GM12878 (cell line): ENCODE results near the gene CASQ1. TPM values are rescaled to one million over a fixed set of nuclear protein-coding genes. Genes with fewer than 3 reads are reported as not detected.

Experiments used
- CHD4 ChIP-seq: fragments of 200-600 bp; sonication (generic); IDR thresholded peaks from 2 replicates; pipeline ENCODE4 v1.6.1; 2016; ENCODE audit warnings: mild to moderate bottlenecking
- TCF12 ChIP-seq: IDR thresholded peaks from 2 replicates; pipeline ENCODE4 v1.6.1; 2011; ENCODE audit warnings: low read depth, mild to moderate bottlenecking, low read length
- polyA plus RNA-seq, 11 experiments: library from polyadenylated mRNA; depleted of rRNA in 4 of 11; unstranded in 6 of 11; stranded (reverse) in 5 of 11; fragments of >200 nt; fragmentation: Nextera tagmentation in 4 of 11; fragmentation: Illumina TruSeq in 1 of 11; extraction: Ambion mirVana in 4 of 11; extraction: Trizol in 1 of 11; gene quantifications; 1 replicate in 1 of 11; 2 replicates in 10 of 11; pipeline versions ENCODE4 v1.2.1 to v1.2.3, GENCODE V29; 2011 to 2016; ENCODE audit warnings: inconsistent platforms in 2 of 11, missing spikeins in 2 of 11, low read depth in 1 of 11
- total RNA-seq, 4 experiments: library from RNA; depleted of rRNA in 3 of 4; stranded (reverse); fragments of >200 nt in 3 of 4; fragmentation: Illumina TruSeq in 1 of 4; extraction: Trizol in 1 of 4; gene quantifications; 2 replicates each; pipeline versions ENCODE4 v1.2.1 to v1.2.3, GENCODE V29; 2013 to 2021
- TF ChIP-seq, protein P1 (sequence below): fragments of 450-650 bp; IDR thresholded peaks from 2 replicates; pipeline ENCODE4 v1.6.1; 2017; ENCODE audit warnings: borderline replicate concordance
- TF ChIP-seq, protein P2 (sequence below): fragments of 450-650 bp; IDR thresholded peaks from 2 replicates; pipeline ENCODE4 v1.6.1; 2018; ENCODE audit warnings: mild to moderate bottlenecking, low read depth, moderate library complexity; ENCODE audit not compliant: partially characterized antibody

CASQ1 gene
- total and polyA plus RNA-seq, 10 of the 15 experiments (the other 5 are each of a cell fraction or from before 2014, with no cell fraction given), result 0.10 to 0.77 (median 0.34) TPM

DNA sequence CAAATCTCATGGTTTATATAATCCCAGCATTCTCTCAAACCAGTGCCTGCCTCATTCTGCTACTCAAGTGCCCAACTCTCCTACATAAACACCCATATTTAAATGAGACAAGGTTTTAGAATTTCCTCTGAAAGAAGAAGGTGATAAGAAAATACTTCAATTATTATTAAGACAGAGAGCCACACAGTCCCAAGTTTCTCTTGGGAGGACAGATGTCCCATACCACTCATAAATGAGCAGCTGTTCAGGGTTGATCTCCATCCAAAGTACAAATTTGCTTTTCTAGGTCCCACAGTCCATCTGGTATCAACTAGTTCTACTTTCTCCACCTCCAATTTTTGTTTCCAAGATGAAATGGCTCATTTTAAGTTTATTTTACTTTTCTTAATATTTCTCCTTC, 60.6 kb downstream of the CASQ1 start (continued):
- TF ChIP-seq CHD4 (no peak), TCF12 (no peak)
- TF ChIP-seq, protein P1, sequence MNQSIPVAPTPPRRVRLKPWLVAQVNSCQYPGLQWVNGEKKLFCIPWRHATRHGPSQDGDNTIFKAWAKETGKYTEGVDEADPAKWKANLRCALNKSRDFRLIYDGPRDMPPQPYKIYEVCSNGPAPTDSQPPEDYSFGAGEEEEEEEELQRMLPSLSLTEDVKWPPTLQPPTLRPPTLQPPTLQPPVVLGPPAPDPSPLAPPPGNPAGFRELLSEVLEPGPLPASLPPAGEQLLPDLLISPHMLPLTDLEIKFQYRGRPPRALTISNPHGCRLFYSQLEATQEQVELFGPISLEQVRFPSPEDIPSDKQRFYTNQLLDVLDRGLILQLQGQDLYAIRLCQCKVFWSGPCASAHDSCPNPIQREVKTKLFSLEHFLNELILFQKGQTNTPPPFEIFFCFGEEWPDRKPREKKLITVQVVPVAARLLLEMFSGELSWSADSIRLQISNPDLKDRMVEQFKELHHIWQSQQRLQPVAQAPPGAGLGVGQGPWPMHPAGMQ, result no peak
- TF ChIP-seq, protein P2, sequence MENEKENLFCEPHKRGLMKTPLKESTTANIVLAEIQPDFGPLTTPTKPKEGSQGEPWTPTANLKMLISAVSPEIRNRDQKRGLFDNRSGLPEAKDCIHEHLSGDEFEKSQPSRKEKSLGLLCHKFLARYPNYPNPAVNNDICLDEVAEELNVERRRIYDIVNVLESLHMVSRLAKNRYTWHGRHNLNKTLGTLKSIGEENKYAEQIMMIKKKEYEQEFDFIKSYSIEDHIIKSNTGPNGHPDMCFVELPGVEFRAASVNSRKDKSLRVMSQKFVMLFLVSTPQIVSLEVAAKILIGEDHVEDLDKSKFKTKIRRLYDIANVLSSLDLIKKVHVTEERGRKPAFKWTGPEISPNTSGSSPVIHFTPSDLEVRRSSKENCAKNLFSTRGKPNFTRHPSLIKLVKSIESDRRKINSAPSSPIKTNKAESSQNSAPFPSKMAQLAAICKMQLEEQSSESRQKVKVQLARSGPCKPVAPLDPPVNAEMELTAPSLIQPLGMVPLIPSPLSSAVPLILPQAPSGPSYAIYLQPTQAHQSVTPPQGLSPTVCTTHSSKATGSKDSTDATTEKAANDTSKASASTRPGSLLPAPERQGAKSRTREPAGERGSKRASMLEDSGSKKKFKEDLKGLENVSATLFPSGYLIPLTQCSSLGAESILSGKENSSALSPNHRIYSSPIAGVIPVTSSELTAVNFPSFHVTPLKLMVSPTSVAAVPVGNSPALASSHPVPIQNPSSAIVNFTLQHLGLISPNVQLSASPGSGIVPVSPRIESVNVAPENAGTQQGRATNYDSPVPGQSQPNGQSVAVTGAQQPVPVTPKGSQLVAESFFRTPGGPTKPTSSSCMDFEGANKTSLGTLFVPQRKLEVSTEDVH, result no peak

Other genes starting within 250 kb of the CASQ1 start
Only the 7 nearest of the 15 such genes appear.
- gene KCNJ9, start 109.0 kb upstream of the CASQ1 start, total RNA-seq (2014; rRNA removed), result not detected in 2 replicates
- not detected in 2 replicates for gene KCNJ9, start 109.0 kb upstream of the CASQ1 start, total RNA-seq (2014; rRNA removed; fragmentation: Illumina TruSeq; extraction: Trizol)
- gene KCNJ9, start 109.0 kb upstream of the CASQ1 start, total RNA-seq (2021), result not detected in 2 replicates
- not detected in 2 replicates for gene KCNJ9, start 109.0 kb upstream of the CASQ1 start, polyA plus RNA-seq (2011; rRNA removed)
- gene KCNJ9, start 109.0 kb upstream of the CASQ1 start, polyA plus RNA-seq (2014; fragmentation: Illumina TruSeq; extraction: Trizol), result not detected in 2 replicates
- gene KCNJ9, start 109.0 kb upstream of the CASQ1 start, polyA plus RNA-seq (2014; fragmentation: Nextera tagmentation; extraction: Ambion mirVana), result not detected
- not detected in 2 replicates for gene KCNJ9, start 109.0 kb upstream of the CASQ1 start, polyA plus RNA-seq (2014; rRNA removed)
- under 1 TPM in 1 of 2 experiments, not detected in 1; 0.12 TPM for gene KCNJ9, start 109.0 kb upstream of the CASQ1 start, polyA plus RNA-seq (2016; fragmentation: Nextera tagmentation; extraction: Ambion mirVana)
- gene IGSF8, start 92.0 kb upstream of the CASQ1 start, total RNA-seq (2014; rRNA removed), result 12.6 and 14.9 TPM in 2 replicates
- 5.3 and 5.5 TPM in 2 replicates for gene IGSF8, start 92.0 kb upstream of the CASQ1 start, total RNA-seq (2014; rRNA removed; fragmentation: Illumina TruSeq; extraction: Trizol)
- gene IGSF8, start 92.0 kb upstream of the CASQ1 start, total RNA-seq (2021), result 23.0 and 24.7 TPM in 2 replicates
- gene IGSF8, start 92.0 kb upstream of the CASQ1 start, polyA plus RNA-seq (2011; rRNA removed), result 5.5 and 15.7 TPM in 2 replicates
- gene IGSF8, start 92.0 kb upstream of the CASQ1 start, polyA plus RNA-seq (2014; fragmentation: Illumina TruSeq; extraction: Trizol), result 1.1 and 4.0 TPM in 2 replicates
- 1 to 10 TPM in 1 of 2 experiments, under 1 TPM in 1; 0.64 to 1.2 TPM for gene IGSF8, start 92.0 kb upstream of the CASQ1 start, polyA plus RNA-seq (2014; fragmentation: Nextera tagmentation; extraction: Ambion mirVana)
- 14.9 and 19.2 TPM in 2 replicates for gene IGSF8, start 92.0 kb upstream of the CASQ1 start, polyA plus RNA-seq (2014; rRNA removed)
- gene IGSF8, start 92.0 kb upstream of the CASQ1 start, polyA plus RNA-seq (2016; fragmentation: Nextera tagmentation; extraction: Ambion mirVana), result 10 to 100 TPM; 12.8 to 15.0 TPM
- not detected in 2 replicates for gene ATP1A2, start 74.8 kb upstream of the CASQ1 start, total RNA-seq (2014; rRNA removed)
- gene ATP1A2, start 74.8 kb upstream of the CASQ1 start, total RNA-seq (2014; rRNA removed; fragmentation: Illumina TruSeq; extraction: Trizol), result not detected in 2 replicates
- not detected in 2 replicates for gene ATP1A2, start 74.8 kb upstream of the CASQ1 start, total RNA-seq (2021)
- gene ATP1A2, start 74.8 kb upstream of the CASQ1 start, polyA plus RNA-seq (2011; rRNA removed), result 0.03 and 0.15 TPM in 2 replicates
- gene ATP1A2, start 74.8 kb upstream of the CASQ1 start, polyA plus RNA-seq (2014; fragmentation: Illumina TruSeq; extraction: Trizol), result not detected in 2 replicates
- gene ATP1A2, start 74.8 kb upstream of the CASQ1 start, polyA plus RNA-seq (2014; fragmentation: Nextera tagmentation; extraction: Ambion mirVana), result not detected
- not detected in 2 replicates for gene ATP1A2, start 74.8 kb upstream of the CASQ1 start, polyA plus RNA-seq (2014; rRNA removed)
- not detected for gene ATP1A2, start 74.8 kb upstream of the CASQ1 start, polyA plus RNA-seq (2016; fragmentation: Nextera tagmentation; extraction: Ambion mirVana)
- 0.34 and 0.82 TPM in 2 replicates for gene ATP1A4, start 39.0 kb upstream of the CASQ1 start, total RNA-seq (2014; rRNA removed)
- gene ATP1A4, start 39.0 kb upstream of the CASQ1 start, total RNA-seq (2014; rRNA removed; fragmentation: Illumina TruSeq; extraction: Trizol), result 0.31 and 0.41 TPM in 2 replicates
- gene ATP1A4, start 39.0 kb upstream of the CASQ1 start, total RNA-seq (2021), result 0.62 TPM in 1 of 2 replicates, not detected in the other
- gene ATP1A4, start 39.0 kb upstream of the CASQ1 start, polyA plus RNA-seq (2011; rRNA removed), result 0.24 and 0.34 TPM in 2 replicates
- 0.76 and 0.81 TPM in 2 replicates for gene ATP1A4, start 39.0 kb upstream of the CASQ1 start, polyA plus RNA-seq (2014; fragmentation: Illumina TruSeq; extraction: Trizol)
- 1 to 10 TPM in 1 of 2 experiments, under 1 TPM in 1; 0.75 to 1.0 TPM for gene ATP1A4, start 39.0 kb upstream of the CASQ1 start, polyA plus RNA-seq (2014; fragmentation: Nextera tagmentation; extraction: Ambion mirVana)
- gene ATP1A4, start 39.0 kb upstream of the CASQ1 start, polyA plus RNA-seq (2014; rRNA removed), result 0.46 and 0.79 TPM in 2 replicates
- under 1 TPM; 0.47 to 0.63 TPM for gene ATP1A4, start 39.0 kb upstream of the CASQ1 start, polyA plus RNA-seq (2016; fragmentation: Nextera tagmentation; extraction: Ambion mirVana)
- 37.6 and 40.2 TPM in 2 replicates for gene PEA15, start 14.8 kb downstream of the CASQ1 start, total RNA-seq (2014; rRNA removed)
- gene PEA15, start 14.8 kb downstream of the CASQ1 start, total RNA-seq (2014; rRNA removed; fragmentation: Illumina TruSeq; extraction: Trizol), result 65.1 and 68.1 TPM in 2 replicates
- gene PEA15, start 14.8 kb downstream of the CASQ1 start, total RNA-seq (2021), result 66.2 and 69.1 TPM in 2 replicates
- gene PEA15, start 14.8 kb downstream of the CASQ1 start, polyA plus RNA-seq (2011; rRNA removed), result 173 and 185 TPM in 2 replicates
- gene PEA15, start 14.8 kb downstream of the CASQ1 start, polyA plus RNA-seq (2014; fragmentation: Illumina TruSeq; extraction: Trizol), result 269 and 323 TPM in 2 replicates
- 10 to 100 TPM; 15.1 to 28.2 TPM for gene PEA15, start 14.8 kb downstream of the CASQ1 start, polyA plus RNA-seq (2014; fragmentation: Nextera tagmentation; extraction: Ambion mirVana)
- gene PEA15, start 14.8 kb downstream of the CASQ1 start, polyA plus RNA-seq (2014; rRNA removed), result 113 and 119 TPM in 2 replicates
- 10 to 100 TPM; 64.4 to 68.2 TPM for gene PEA15, start 14.8 kb downstream of the CASQ1 start, polyA plus RNA-seq (2016; fragmentation: Nextera tagmentation; extraction: Ambion mirVana)
- gene DCAF8, start 72.0 kb downstream of the CASQ1 start, total RNA-seq (2014; rRNA removed), result 81.3 and 95.1 TPM in 2 replicates
- 69.1 and 70.0 TPM in 2 replicates for gene DCAF8, start 72.0 kb downstream of the CASQ1 start, total RNA-seq (2014; rRNA removed; fragmentation: Illumina TruSeq; extraction: Trizol)
- gene DCAF8, start 72.0 kb downstream of the CASQ1 start, total RNA-seq (2021), result 88.9 and 108 TPM in 2 replicates
- 152 and 168 TPM in 2 replicates for gene DCAF8, start 72.0 kb downstream of the CASQ1 start, polyA plus RNA-seq (2011; rRNA removed)
- gene DCAF8, start 72.0 kb downstream of the CASQ1 start, polyA plus RNA-seq (2014; fragmentation: Illumina TruSeq; extraction: Trizol), result 88.0 and 110 TPM in 2 replicates
- gene DCAF8, start 72.0 kb downstream of the CASQ1 start, polyA plus RNA-seq (2014; fragmentation: Nextera tagmentation; extraction: Ambion mirVana), result 10 to 100 TPM; 10.4 to 18.7 TPM
- 100 and 101 TPM in 2 replicates for gene DCAF8, start 72.0 kb downstream of the CASQ1 start, polyA plus RNA-seq (2014; rRNA removed)
- 10 to 100 TPM; 83.1 to 86.0 TPM for gene DCAF8, start 72.0 kb downstream of the CASQ1 start, polyA plus RNA-seq (2016; fragmentation: Nextera tagmentation; extraction: Ambion mirVana)
- 33.9 and 34.5 TPM in 2 replicates for gene PEX19, start 94.6 kb downstream of the CASQ1 start, total RNA-seq (2014; rRNA removed)
- 26.9 and 27.6 TPM in 2 replicates for gene PEX19, start 94.6 kb downstream of the CASQ1 start, total RNA-seq (2014; rRNA removed; fragmentation: Illumina TruSeq; extraction: Trizol)
- 46.5 and 47.2 TPM in 2 replicates for gene PEX19, start 94.6 kb downstream of the CASQ1 start, total RNA-seq (2021)
- 58.1 and 72.2 TPM in 2 replicates for gene PEX19, start 94.6 kb downstream of the CASQ1 start, polyA plus RNA-seq (2011; rRNA removed)
- gene PEX19, start 94.6 kb downstream of the CASQ1 start, polyA plus RNA-seq (2014; fragmentation: Illumina TruSeq; extraction: Trizol), result 39.1 and 49.5 TPM in 2 replicates
- gene PEX19, start 94.6 kb downstream of the CASQ1 start, polyA plus RNA-seq (2014; fragmentation: Nextera tagmentation; extraction: Ambion mirVana), result 10 to 100 TPM; 29.4 to 50.8 TPM
- gene PEX19, start 94.6 kb downstream of the CASQ1 start, polyA plus RNA-seq (2014; rRNA removed), result 24.9 and 27.1 TPM in 2 replicates
- 10 to 100 TPM; 40.1 to 42.2 TPM for gene PEX19, start 94.6 kb downstream of the CASQ1 start, polyA plus RNA-seq (2016; fragmentation: Nextera tagmentation; extraction: Ambion mirVana)